Liver (tissue), 9 donors: Measurements from ENCODE around the gene FRMD1. TPM values are rescaled to one million over a fixed set of nuclear protein-coding genes. Genes with fewer than 3 reads are reported as not detected.

Source experiments
- DNase-seq: peaks from one replicate; pipeline ENCODE4 v3.0.0-alpha.2; 2017; ENCODE audit warnings: low spot score
- H3K27ac ChIP-seq, 2 donors: one replicate each; pipeline ENCODE4 v1.7.0; 2013; ENCODE audit warnings: inconsistent platforms in 2 of 2, low read length in 2 of 2, control low read depth in 1 of 2, low read depth in 1 of 2, mild to moderate bottlenecking in 1 of 2
- H3K27me3 ChIP-seq, 4 donors: one replicate each; pipeline versions ENCODE4 v1.6.1 to v1.7.0; 2013; ENCODE audit warnings: low read length in 3 of 4, inconsistent platforms in 1 of 4, mild to moderate bottlenecking in 1 of 4, moderate library complexity in 1 of 4; ENCODE audit not compliant: control insufficient read depth in 4 of 4, insufficient read depth in 4 of 4
- H3K36me3 ChIP-seq, 4 donors: one replicate each; pipeline versions ENCODE4 v1.6.1 to v1.7.0; 2013; ENCODE audit warnings: low read length in 3 of 4, mild to moderate bottlenecking in 3 of 4, low read depth in 1 of 4, moderate library complexity in 1 of 4; ENCODE audit not compliant: control insufficient read depth in 4 of 4, insufficient read depth in 3 of 4
- H3K4me1 ChIP-seq, 4 donors: one replicate each; pipeline versions ENCODE4 v1.6.1 to v1.7.0; 2013; ENCODE audit warnings: low read length in 3 of 4, mild to moderate bottlenecking in 3 of 4, moderate library complexity in 1 of 4; ENCODE audit not compliant: control insufficient read depth in 4 of 4, insufficient read depth in 4 of 4
- H3K4me3 ChIP-seq, 3 donors: one replicate each; pipeline versions ENCODE4 v1.6.1 to v1.7.0; 2013; ENCODE audit warnings: low read length in 3 of 3, control low read depth in 1 of 3, low read depth in 1 of 3, mild to moderate bottlenecking in 1 of 3
- H3K9ac ChIP-seq, 2 donors: one replicate each; pipeline ENCODE4 v1.7.0; 2013; ENCODE audit warnings: low read length in 2 of 2, mild to moderate bottlenecking in 2 of 2, moderate library complexity in 2 of 2, control low read depth in 1 of 2, low read depth in 1 of 2
- H3K9me3 ChIP-seq, 4 donors: one replicate each; pipeline versions ENCODE4 v1.6.1 to v1.7.0; 2013; ENCODE audit warnings: low read length in 3 of 4; ENCODE audit not compliant: control insufficient read depth in 4 of 4
- ATF3 ChIP-seq: IDR thresholded peaks from 2 replicates; pipeline ENCODE4 v1.6.1; 2016; ENCODE audit warnings: antibody characterized with exemption
- CTCF ChIP-seq: fragments of 150-350 bp; IDR thresholded peaks from 2 replicates; pipeline ENCODE4 v1.5.1; 2017; ENCODE audit warnings: improper control_type of control experiment, low read depth, low read length; ENCODE audit not compliant: missing input control
- EGR1 ChIP-seq, 2 donors: IDR thresholded peaks; 2 replicates each; pipeline ENCODE4 v1.6.1; 2016 to 2018; ENCODE audit warnings: antibody characterized with exemption in 2 of 2, low read depth in 2 of 2
- FOXA1 ChIP-seq: IDR thresholded peaks from 2 replicates; pipeline ENCODE4 v1.6.1; 2016; ENCODE audit warnings: antibody characterized with exemption
- FOXA2 ChIP-seq: IDR thresholded peaks from 2 replicates; pipeline ENCODE4 v1.6.1; 2016; ENCODE audit warnings: antibody characterized with exemption
- GABPA ChIP-seq, 2 donors: IDR thresholded peaks in 1 of 2; conservative IDR thresholded peaks in 1 of 2; 2 replicates each; pipeline ENCODE4 v1.6.1; 2016; ENCODE audit warnings: antibody characterized with exemption in 2 of 2, mild to moderate bottlenecking in 1 of 2, moderate library complexity in 1 of 2
- HNF4A ChIP-seq, 2 donors: conservative IDR thresholded peaks; 2 replicates each; pipeline ENCODE4 v1.6.1; 2016; ENCODE audit warnings: antibody characterized with exemption in 2 of 2, mild to moderate bottlenecking in 2 of 2
- HNF4G ChIP-seq: IDR thresholded peaks from 2 replicates; pipeline ENCODE4 v1.6.1; 2016; ENCODE audit warnings: antibody characterized with exemption
- JUND ChIP-seq, 2 donors: IDR thresholded peaks; 2 replicates each; pipeline ENCODE4 v1.6.1; 2016; ENCODE audit warnings: antibody characterized with exemption in 2 of 2
- MAX ChIP-seq: IDR thresholded peaks from 2 replicates; pipeline ENCODE4 v1.6.1; 2016; ENCODE audit warnings: antibody characterized with exemption
- NR2F2 ChIP-seq: IDR thresholded peaks from 2 replicates; pipeline ENCODE4 v1.6.1; 2016; ENCODE audit warnings: antibody characterized with exemption
- RAD21 ChIP-seq, 2 donors: IDR thresholded peaks; 2 replicates each; pipeline ENCODE4 v1.6.1; 2016; ENCODE audit warnings: antibody characterized with exemption in 2 of 2, mild to moderate bottlenecking in 2 of 2
- REST ChIP-seq: IDR thresholded peaks from 2 replicates; pipeline ENCODE4 v1.6.1; 2016; ENCODE audit warnings: antibody characterized with exemption, mild to moderate bottlenecking
- RXRA ChIP-seq, 2 donors: IDR thresholded peaks; 2 replicates each; pipeline ENCODE4 v1.6.1; 2017 to 2018; ENCODE audit warnings: antibody characterized with exemption in 2 of 2, mild to moderate bottlenecking in 1 of 2
- SP1 ChIP-seq: IDR thresholded peaks from 2 replicates; pipeline ENCODE4 v1.6.1; 2018; ENCODE audit warnings: antibody characterized with exemption, mild to moderate bottlenecking
- TAF1 ChIP-seq: conservative IDR thresholded peaks from 2 replicates; pipeline ENCODE4 v1.6.1; 2016; ENCODE audit warnings: antibody characterized with exemption, mild to moderate bottlenecking
- YY1 ChIP-seq: IDR thresholded peaks from 2 replicates; pipeline ENCODE4 v1.6.1; 2016; ENCODE audit warnings: antibody characterized with exemption, mild to moderate bottlenecking
- ZBTB33 ChIP-seq: IDR thresholded peaks from 2 replicates; pipeline ENCODE4 v1.6.1; 2016; ENCODE audit warnings: antibody characterized with exemption
- WGBS: extraction: QIAGEN DNeasy Blood & Tissue Kit; methylation state at CpG from one replicate; pipeline ENCODE4 v1.1.7; 2013; 5-methylcytosine and 5-hydroxymethylcytosine counted together
- polyA plus RNA-seq, 2 donors: library from polyadenylated mRNA; stranded (reverse) in 1 of 2; unstranded in 1 of 2; fragments of 200-250 nt in 1 of 2; fragments of >200 nt in 1 of 2; fragmentation: Nextera tagmentation in 1 of 2; extraction: Ambion mirVana in 1 of 2; gene quantifications; one replicate each; pipeline versions ENCODE4 v1.2.1 to v1.2.3, GENCODE V29; 2013 to 2015
- total RNA-seq, 2 donors: library from RNA; depleted of rRNA; stranded (reverse); fragments of >200 nt; gene quantifications; one replicate each; pipeline ENCODE4 v1.2.3, GENCODE V29; 2014
- donor health status: healthy.
- donor health status: healthy.
- donor health status: healthy.
- donor health status: healthy.
- donor health status: healthy.

FRMD1 gene
- total and polyA plus RNA-seq, 4 donors, result 0.04 to 0.17 (median 0.12) TPM

GRCh38 chr6:168096271-168096764, 17.3 kb upstream of the FRMD1 start:
- H3K36me3 ChIP-seq, result no peaks in the 10 kb centered on the region
- H3K27ac ChIP-seq, result no peak overlapping the region
- no peaks in the 10 kb centered on the region for H3K27me3 ChIP-seq
- H3K9me3 ChIP-seq, result no peaks in the 10 kb centered on the region
- no peak overlapping the region for H3K4me3 ChIP-seq
- TF ChIP-seq ATF3 (no peak), NR2F2 (no peak), RAD21 (IDR thresholded peaks at IDR 0.05) (no peak), MAX (no peak), HNF4G (no peak), REST (no peak), JUND (IDR thresholded peaks at IDR 0.05) (no peak), TAF1 (no peak), HNF4A (conservative IDR thresholded peaks at IDR 0.05) (no peak), FOXA2 (no peak), FOXA1 (no peak), SP1 (no peak), EGR1 (IDR thresholded peaks at IDR 0.05; ENCODE audit: low read depth in 2 of 2) (no peak), CTCF (no peak)
- no peaks in the 10 kb centered on the region for H3K4me1 ChIP-seq
- no peak overlapping the region for H3K9ac ChIP-seq
- no peak for DNase-seq
- 89% methylated on average over 13 of the region's 13 CpGs for WGBS

- Histone ChIP-seq H3K36me3 (no peaks in the 10 kb centered on the region), H3K9ac (no peak overlapping the region), H3K4me3 (no peak overlapping the region), H3K9me3 (no peaks in the 10 kb centered on the region), H3K27me3 (no peaks in the 10 kb centered on the region), H3K4me1 (no peaks in the 10 kb centered on the region), H3K27ac (no peak overlapping the region)
- DNase-seq, result no peak
- WGBS, result 94% methylated on average over 14 of the region's 14 CpGs
- TF ChIP-seq RAD21 (IDR thresholded peaks at IDR 0.05) (no peak), ZBTB33 (no peak), JUND (IDR thresholded peaks at IDR 0.05) (no peak), MAX (no peak), EGR1 (IDR thresholded peaks at IDR 0.05; ENCODE audit: low read depth in 2 of 2) (no peak), GABPA (IDR thresholded peaks at IDR 0.05 in 1 of 2, conservative IDR thresholded peaks at IDR 0.05 in 1 of 2) (no peak), CTCF (no peak), HNF4A (conservative IDR thresholded peaks at IDR 0.05) (no peak), TAF1 (no peak), FOXA2 (no peak), RXRA (IDR thresholded peaks at IDR 0.05) (no peak), YY1 (no peak), SP1 (no peak), FOXA1 (no peak), HNF4G (no peak), ATF3 (no peak)
Measured at GRCh38 chr6:168095716-168096250, 16.8 kb upstream of the FRMD1 start.
